ENCODE results near the gene PIGH.
"Not testable (repeated sequence)": the region's sequence is repeated elsewhere in the genome, so short reads cannot be mapped to it uniquely, and the experiment has no call there.

Gene PIGH

GRCh38 chr14:67599698-67600561 lies at the start of gene PIGH:
Gene PIGH (minus strand): TSS chr14:67600268. CDS start chr14:67600203, 65 bp downstream.
- DNase-seq, result peak; percentile 96

DNA sequence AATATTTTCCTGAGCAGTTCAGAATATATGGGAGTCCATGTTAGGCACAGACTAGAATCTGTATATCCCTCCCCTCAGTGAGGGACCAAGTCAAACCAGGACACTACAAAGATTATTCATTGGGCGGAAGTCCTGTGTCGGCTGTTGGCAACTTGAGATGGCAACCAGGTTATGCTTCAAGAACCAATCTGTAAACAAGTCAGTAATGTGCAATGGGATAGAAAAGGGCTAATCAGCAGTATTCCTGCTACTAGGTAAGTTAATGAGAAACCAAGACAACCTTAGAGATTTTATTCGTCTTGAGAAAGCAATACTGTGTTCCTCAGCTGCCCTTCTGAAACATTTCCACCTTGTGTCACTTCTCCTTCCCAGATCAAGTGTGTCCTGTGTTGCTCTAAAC lies 46.1 kb upstream of the PIGH start:
- no peak for DNase-seq

- no peak for DNase-seq
Measured at GRCh38 chr14:67645414-67645813, 45.3 kb upstream of the PIGH start.

GRCh38 chr14:67644428-67644827 lies 44.4 kb upstream of the PIGH start:
- no peak for DNase-seq

DNA sequence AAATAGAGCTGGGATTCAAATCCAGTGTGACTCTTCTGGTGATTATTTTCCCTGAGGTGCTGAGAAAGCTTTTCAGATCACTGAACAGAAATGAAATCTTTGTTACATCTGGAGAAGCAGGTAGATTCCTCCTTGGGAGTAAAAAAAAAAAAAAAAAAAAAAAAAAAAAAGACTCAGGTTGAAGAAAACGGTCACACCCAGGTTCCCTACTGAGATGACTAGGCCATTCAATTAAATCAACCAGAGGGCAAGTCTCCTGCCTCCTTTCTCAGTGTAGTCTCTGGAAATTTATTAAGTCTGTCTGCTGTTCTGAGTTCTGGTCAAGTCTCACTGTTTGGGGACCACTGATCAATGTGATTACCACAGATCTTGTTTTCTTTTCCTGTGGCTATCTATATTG lies 43.6 kb upstream of the PIGH start:
- DNase-seq, result no peak

DNA sequence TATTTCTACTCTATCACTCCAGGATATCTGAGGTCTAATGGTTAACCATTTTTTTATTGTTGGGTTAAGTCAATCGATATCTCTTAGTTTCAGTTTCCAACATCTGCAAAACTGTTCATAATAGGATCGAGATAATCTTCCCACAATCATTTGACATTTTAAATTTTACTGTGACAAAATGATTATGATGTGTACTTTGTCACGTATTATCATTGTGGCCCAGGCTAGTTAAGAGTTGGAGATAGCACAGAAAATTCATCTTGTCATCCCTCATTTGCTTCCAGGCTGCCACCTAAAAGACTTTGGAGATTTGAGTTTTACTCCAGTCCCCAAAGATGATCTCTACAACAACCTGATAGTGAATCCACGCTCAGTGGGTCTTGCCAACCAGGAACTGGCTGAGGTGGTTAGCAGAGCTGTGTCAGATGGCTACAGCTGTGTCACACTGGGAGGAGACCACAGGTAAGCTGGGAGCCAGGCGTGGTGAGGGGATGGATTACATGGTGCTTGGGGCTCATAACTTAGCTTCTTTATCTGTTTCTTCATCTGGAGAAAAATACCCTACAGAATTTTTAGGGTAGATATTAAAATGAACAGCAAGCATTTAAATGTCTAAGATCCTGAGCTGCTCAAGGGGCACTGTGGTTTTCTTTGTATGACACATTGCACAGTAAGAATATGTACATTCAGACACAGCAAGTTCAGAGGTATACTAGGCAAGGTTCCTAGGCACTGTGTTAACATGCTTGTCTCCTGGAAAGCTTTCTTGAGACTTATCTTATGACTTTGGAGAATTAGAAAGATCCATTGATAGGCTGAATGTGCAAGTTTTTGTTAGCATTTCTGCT lies 42.1 kb upstream of the PIGH start:
- peak; percentile 46 for DNase-seq

DNA sequence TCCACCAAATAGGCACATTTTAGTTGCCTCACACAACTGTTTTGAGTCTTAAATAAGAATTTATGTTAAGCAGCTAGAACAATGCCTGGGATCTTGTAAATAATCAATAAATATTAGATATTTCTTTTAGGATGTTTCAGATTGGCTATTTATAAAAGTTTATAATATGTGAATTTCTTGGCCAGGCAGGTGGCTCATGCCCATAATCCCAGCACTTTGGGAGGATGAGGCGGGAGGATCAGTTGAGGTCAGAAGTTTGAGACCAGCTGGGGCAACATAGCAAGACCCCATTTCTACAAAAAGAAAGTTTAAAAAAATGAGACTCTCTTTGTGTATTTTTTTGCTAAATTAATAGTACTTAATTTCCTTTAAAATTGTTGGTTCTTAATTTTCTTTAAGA lies 41.4 kb upstream of the PIGH start:
- no peak for DNase-seq

DNA sequence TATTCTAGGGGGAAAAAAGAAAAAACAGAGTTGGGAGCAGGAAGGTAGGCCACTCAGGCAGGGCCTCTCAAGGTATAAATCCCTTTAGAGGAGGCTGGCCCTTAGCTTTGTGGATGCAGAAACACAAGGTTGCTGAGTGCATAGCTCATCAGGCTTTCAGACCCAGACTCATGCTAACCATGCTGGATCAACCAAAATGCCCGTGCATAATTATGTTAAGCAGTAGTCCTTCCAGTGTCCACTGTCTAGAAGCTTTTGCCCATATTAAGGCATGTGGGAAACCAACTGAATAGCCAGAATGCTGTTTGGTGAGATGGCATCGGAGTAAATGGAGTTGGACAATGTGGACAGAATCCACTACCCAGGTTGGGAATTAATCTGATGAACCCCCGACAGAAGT lies 38.6 kb upstream of the PIGH start:
- no peak for DNase-seq

DNA sequence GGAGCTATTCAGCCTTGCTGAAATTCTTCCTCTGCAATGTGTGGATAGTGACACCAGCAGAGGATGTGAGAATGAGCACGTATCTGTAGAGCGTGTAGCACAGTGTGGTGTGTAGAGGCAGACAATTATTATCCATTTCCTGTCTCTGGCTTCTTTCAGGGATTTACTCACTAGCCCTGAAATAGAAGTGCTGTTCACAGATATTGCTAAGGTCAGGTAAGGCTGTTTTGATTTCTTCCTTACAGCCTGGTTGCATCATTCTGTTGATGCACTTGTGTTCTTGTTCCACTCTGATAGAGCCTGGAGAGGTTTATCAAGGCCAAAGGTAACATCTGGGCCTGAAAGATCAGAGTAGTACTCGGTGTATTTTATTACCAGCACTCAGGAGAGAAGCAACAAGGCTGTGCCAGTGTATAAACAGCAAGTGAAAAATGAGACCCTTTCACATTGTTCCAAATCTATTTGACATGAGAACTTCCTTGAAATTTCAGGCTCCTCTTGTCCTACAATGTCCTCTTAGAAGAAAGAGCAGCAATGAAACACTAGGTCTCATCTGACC lies 36.4 kb upstream of the PIGH start:
- DNase-seq, result no peak

- DNase-seq, result no peak
Measured at GRCh38 chr14:67633451-67634147, 33.5 kb upstream of the PIGH start.

DNA sequence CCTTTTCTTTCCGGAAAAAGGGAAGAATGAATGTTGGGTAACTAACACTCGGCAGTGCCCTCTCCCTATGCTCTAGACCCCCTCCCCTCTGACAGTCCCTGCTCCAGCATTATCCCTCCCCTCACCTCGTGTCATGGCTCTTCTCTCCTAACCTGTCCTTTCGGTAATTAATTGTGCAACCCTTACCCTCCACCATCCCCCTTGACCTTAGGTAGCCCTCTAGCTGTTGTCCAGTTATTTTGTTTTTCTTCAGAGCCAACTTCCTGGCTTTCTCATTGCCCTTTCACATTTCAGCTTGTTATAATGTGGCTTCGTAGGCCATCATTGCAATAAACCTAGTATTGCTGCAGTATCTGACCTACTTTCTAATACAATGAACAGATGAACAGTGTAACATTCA lies 30.9 kb upstream of the PIGH start:
- no peak for DNase-seq

- no peak for DNase-seq
Measured at GRCh38 chr14:67630186-67630585, 30.1 kb upstream of the PIGH start.

GRCh38 chr14:67627519-67627918 lies 27.5 kb upstream of the PIGH start:
- DNase-seq, result no peak

DNA sequence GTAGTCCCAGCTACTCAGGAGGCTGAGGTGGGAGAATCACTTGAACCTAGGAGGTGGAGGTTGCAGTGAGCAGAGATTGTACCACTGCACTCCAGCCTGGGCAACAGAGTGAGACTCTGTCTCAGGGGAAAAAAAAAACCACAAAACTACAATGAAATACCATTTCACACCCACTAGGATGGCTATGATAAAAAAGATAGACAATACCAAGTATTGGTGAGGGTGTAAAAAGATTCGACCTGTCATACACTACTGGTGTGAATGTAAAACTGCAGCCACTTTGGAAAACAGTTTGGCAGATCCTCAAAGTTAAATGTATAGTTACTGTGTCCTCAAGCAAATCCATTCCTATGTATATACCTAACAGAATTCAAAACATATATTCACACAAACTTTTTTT lies 26.1 kb upstream of the PIGH start:
- not testable (repeated sequence) for DNase-seq

DNA sequence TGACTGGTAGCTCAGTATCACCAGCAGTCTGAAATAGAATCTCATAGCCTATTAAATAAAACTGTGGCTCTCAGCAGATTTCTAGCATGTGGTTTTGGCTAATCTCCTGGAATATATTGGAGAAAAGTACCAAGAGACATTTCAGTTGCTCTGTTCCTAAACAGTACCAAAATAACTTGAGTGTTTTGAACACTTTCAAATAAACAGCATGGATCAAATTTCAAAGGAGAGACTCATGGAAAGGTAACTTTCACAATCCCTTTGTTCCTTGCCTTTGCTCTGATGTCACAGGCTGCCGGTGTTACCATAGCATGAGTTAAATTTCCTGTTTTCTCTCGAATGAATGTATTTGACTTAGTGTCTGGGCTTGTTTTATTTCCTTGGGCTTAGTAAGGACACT lies 23.0 kb upstream of the PIGH start:
- DNase-seq, result no peak

GRCh38 chr14:67622675-67623074 lies 22.6 kb upstream of the PIGH start:
- DNase-seq, result peak; percentile 65

DNA sequence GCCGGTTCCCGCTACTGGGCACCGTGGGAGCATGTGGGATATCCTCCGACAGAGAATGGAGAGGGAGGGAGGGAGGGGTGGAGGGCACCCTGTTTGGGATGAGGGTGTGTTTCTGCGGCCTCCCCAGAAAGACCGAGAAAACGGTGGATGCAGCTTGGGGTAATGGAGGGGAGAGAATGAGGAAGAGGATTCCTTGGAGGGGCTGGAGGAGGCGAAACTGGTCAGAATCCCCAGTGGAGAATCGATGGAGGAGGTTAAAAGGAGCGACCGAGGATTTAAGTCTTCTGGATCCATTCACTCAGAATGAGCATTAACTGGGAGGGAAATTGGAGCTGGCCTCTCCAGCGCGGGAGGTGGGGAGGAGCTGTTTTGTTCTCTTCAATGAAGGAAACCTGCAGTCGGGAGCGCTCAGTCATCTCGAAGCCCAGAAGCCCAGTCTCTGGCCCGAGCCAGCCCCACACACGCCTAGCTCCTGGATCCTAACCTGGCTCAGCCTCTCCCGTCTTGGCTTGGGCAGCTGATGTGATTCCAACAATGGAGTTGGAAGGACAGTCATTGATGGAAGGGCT lies 20.2 kb upstream of the PIGH start:
- DNase-seq, result no peak

DNA sequence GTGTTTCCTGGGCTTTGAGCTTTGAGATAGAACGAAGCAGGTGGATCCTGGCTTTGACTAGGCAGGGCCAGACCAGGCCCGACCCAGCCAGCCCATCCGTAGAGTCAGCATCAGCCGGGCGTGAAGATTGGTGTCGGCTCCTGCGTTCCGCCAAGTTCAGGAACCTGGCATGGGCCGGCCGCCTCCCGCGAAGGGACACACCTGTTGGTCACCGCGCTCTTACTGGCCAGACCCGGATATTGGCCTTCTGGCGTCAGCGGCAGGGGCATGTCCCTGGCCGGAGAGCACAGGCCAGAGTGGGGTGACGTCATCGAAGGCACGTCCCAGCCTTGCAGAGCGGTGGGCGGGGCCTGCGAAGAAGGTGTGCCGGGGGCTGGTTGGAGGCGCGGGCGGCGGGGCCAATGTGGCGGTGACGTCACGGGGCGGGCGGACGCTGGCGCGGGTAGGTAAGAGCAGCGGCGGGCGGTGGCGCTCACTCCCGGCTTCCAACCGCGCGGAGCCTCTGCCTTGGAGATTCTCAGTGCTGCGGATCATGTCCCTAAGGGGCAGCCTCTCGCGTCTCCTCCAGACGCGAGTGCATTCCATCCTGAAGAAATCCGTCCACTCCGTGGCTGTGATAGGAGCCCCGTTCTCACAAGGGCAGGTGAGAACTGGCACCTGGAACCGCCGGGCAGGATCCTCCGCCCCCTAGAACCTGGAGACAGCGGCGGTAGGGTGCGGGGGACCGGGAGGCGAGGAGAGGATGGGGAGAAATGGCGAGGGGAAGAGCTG lies 19.6 kb upstream of the PIGH start, which contains the start of gene ARG2:
Gene ARG2 (plus strand): TSS at position 475 of the 771 bp plus-strand sequence. CDS start 58 bp downstream, at position 533.
- DNase-seq, result peak; percentile 97

DNA sequence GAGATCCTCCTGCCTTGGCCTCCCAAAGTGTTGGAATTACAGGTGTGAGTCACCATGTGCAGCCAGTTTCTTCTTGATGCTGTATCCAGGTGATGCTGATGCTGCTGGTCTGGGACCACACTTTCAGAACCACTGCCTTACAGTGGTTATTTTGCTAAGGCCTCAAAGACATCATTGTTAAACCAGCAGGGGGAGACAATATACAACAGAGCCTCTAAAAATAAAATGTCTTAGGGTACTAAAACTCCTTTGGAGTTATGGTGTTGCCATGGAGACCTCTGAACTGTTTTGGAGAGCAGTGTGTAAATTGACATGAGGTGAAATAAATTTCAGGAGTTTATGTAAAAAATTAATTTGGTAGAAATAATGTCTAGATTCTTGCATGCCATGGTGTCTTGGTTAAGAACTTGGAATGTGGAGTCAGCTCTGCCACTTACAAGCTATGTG lies 18.6 kb upstream of the PIGH start:
- peak; percentile 94 for DNase-seq

GRCh38 chr14:67610491-67610890 lies 10.4 kb upstream of the PIGH start:
- no peak for DNase-seq

DNA sequence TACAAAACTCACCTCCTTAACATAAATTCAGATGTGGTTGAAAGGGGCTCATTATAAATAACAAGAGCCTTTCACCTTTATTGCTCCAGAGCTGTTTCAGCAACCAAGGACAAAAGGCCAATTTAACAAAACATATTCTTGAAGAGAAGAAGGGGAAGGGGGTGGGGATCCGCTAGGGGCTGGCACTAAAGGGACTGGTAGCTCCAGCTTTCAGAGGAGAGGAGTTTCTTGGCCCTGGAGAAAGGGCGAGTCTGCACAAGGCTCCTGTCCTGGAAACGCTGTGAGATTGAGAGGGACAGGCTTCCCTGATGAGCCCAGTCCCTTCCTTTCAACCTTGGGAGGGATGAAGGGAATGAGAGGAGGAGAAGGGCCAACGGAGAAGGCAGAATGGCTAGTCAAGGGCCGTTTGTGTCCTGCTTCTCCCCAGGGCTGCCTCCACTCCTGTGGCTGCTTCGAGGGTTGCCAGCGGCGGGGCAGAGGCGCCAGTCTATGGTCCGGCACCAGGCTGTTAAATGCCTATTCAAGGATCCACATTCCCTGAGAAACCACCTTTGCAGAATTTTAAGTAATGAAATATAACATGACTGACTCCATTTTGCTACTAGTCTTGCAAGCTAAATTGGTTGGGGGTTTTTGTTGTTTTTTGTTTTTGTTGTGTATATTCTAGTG lies 9.7 kb upstream of the PIGH start:
- no peak for DNase-seq
